GM13977 (cell line): ENCODE data around the gene UCHL1.

Experiments used
- DNase-seq: peaks from one replicate; pipeline ENCODE4 v3.0.0; 2012; ENCODE audit warnings: low spot score
- CTCF ChIP-seq: IDR thresholded peaks from 2 replicates; pipeline ENCODE4 v1.5.1; 2012; ENCODE audit warnings: mild to moderate bottlenecking, control low read depth; ENCODE audit not compliant: insufficient read depth; ENCODE audit errors: extremely low read depth, missing control alignments
- in situ Hi-C: fragments of 300-500 bp; cut with MboI; formaldehyde crosslinking; loops from one replicate; pipeline ENCODE4 v1.12.0; 2022; ENCODE audit warnings: low sequenced_read_pairs, low pct_unique_long_range_greater_than_20kb, mixed read lengths, inconsistent platforms; ENCODE audit not compliant: unreplicated experiment

UCHL1 gene

GRCh38 chr4:41285202-41285863 lies 28.6 kb downstream of the UCHL1 start:
- TF ChIP-seq CTCF, result no peak
- DNase-seq, result no peak
- in situ Hi-C loops, result loop anchor here (25.0 kb wide), 2 partner anchors 377 to 602 kb away; no protein-coding TSS in a partner anchor

- TF ChIP-seq CTCF, result no peak
- no peak for DNase-seq
- in situ Hi-C loops, result loop anchor here (25.0 kb wide), 2 partner anchors 376 to 601 kb away; no protein-coding TSS in a partner anchor
Measured at GRCh38 chr4:41285864-41286235, 29.1 kb downstream of the UCHL1 start.

GRCh38 chr4:41287005-41287404 lies 30.3 kb downstream of the UCHL1 start:
- in situ Hi-C loops, result loop anchor here (25.0 kb wide), 2 partner anchors 375 to 600 kb away; no protein-coding TSS in a partner anchor
- no peak for TF ChIP-seq CTCF
- no peak for DNase-seq

- no peak for TF ChIP-seq CTCF
- no peak for DNase-seq
- in situ Hi-C loops, result loop anchor here (25.0 kb wide), 2 partner anchors 374 to 599 kb away; no protein-coding TSS in a partner anchor
Measured at GRCh38 chr4:41287852-41288251, 31.1 kb downstream of the UCHL1 start.

GRCh38 chr4:41288254-41288653 lies 31.5 kb downstream of the UCHL1 start:
- in situ Hi-C loops, result loop anchor here (25.0 kb wide), 2 partner anchors 374 to 599 kb away; no protein-coding TSS in a partner anchor
- no peak for TF ChIP-seq CTCF
- DNase-seq, result no peak

GRCh38 chr4:41290479-41290878 lies 33.8 kb downstream of the UCHL1 start:
- TF ChIP-seq CTCF, result no peak
- DNase-seq, result no peak
- in situ Hi-C loops, result loop anchor here (25.0 kb wide), 2 partner anchors 372 to 597 kb away; no protein-coding TSS in a partner anchor
